SU-DHL-6 (cell line): ENCODE data around the gene GUCA2A.

Experiments
- CTCF ChIP-seq: fragments of 200-600 bp; sonication (generic); IDR thresholded peaks from one replicate; pipeline ENCODE4 v1.5.1; 2017; ENCODE audit warnings: antibody characterized with exemption, mild to moderate bottlenecking, low read length, moderate library complexity; ENCODE audit not compliant: insufficient read depth, poor library complexity, severe bottlenecking
- EZH2phosphoT487 ChIP-seq: fragments of 200-600 bp; sonication (generic), shearing (Covaris generic); conservative IDR thresholded peaks from 2 replicates; pipeline ENCODE4 v1.6.1; 2018; ENCODE audit warnings: mild to moderate bottlenecking, antibody characterized with exemption, low read length, moderate library complexity, mixed read lengths

GRCh38 chr1:42210421-42211133 is 46.0 kb upstream of the GUCA2A start:
- TF ChIP-seq CTCF (no peak), EZH2phosphoT487 (no peak)
